NCI-H345 treated with DMSO at 0.1 percent for 48 hours (cell line): Measurements from ENCODE around the gene ZNF385B.
"Not testable (repeated sequence)": the region's sequence is repeated elsewhere in the genome, so short reads cannot be mapped to it uniquely, and the experiment has no call there.

Experiments used
- DNase-seq: peaks from one replicate; lab custom pipeline; 2025; ENCODE audit not compliant: unreplicated experiment; lab: John Stamatoyannopoulos, UW

Gene ZNF385B

GRCh38 chr2:179804206-179804605 lies 57.2 kb downstream of the ZNF385B start:
- DNase-seq, result no peak

GRCh38 chr2:179802051-179802882 lies 59.1 kb downstream of the ZNF385B start:
- DNase-seq, result no peak

GRCh38 chr2:179800776-179801175 lies 60.6 kb downstream of the ZNF385B start:
- no peak for DNase-seq

- no peak for DNase-seq
Observed at GRCh38 chr2:179796213-179797007, 65.0 kb downstream of the ZNF385B start.

GRCh38 chr2:179793902-179794301 lies 67.5 kb downstream of the ZNF385B start:
- no peak for DNase-seq

- no peak for DNase-seq
Observed at GRCh38 chr2:179793238-179793637, 68.2 kb downstream of the ZNF385B start.

GRCh38 chr2:179790235-179791217 lies 70.9 kb downstream of the ZNF385B start:
- DNase-seq, result no peak

GRCh38 chr2:179788104-179788503 lies 73.3 kb downstream of the ZNF385B start:
- no peak for DNase-seq

- DNase-seq, result no peak
Observed at GRCh38 chr2:179787601-179788000, 73.8 kb downstream of the ZNF385B start.

- DNase-seq, result no peak
Observed at GRCh38 chr2:179785902-179786301, 75.5 kb downstream of the ZNF385B start.

- DNase-seq, result not testable (repeated sequence)
Observed at GRCh38 chr2:179782346-179782745, 79.1 kb downstream of the ZNF385B start.

GRCh38 chr2:179773986-179774385 lies 87.4 kb downstream of the ZNF385B start:
- no peak for DNase-seq

GRCh38 chr2:179772346-179772745 lies 89.1 kb downstream of the ZNF385B start:
- DNase-seq, result no peak

GRCh38 chr2:179771791-179772190 lies 89.6 kb downstream of the ZNF385B start:
- DNase-seq, result no peak

- no peak for DNase-seq
Observed at GRCh38 chr2:179770029-179770428, 91.4 kb downstream of the ZNF385B start.

- DNase-seq, result no peak
Observed at GRCh38 chr2:179769323-179769722, 92.1 kb downstream of the ZNF385B start.

GRCh38 chr2:179768765-179769164 lies 92.6 kb downstream of the ZNF385B start:
- no peak for DNase-seq

GRCh38 chr2:179765666-179766065 lies 95.7 kb downstream of the ZNF385B start:
- no peak for DNase-seq

- no peak for DNase-seq
Observed at GRCh38 chr2:179764710-179765109, 96.7 kb downstream of the ZNF385B start.

- DNase-seq, result no peak
Observed at GRCh38 chr2:179758636-179759035, 102.8 kb downstream of the ZNF385B start.
